CD4-positive, alpha-beta T cell (primary cell): ENCODE measurements around the gene LILRB1. TPM values are rescaled to one million over a fixed set of nuclear protein-coding genes. Genes with fewer than 3 reads are reported as not detected.
"Not testable (repeated sequence)": the region's sequence is repeated elsewhere in the genome, so short reads cannot be mapped to it uniquely, and the experiment has no call there.

ENCODE experiments used
- ATAC-seq: fragments of 200-7000 bp; cut with Tn5 transposase; one replicate; pipeline ENCODE4 v1.10.0; 2022; ENCODE audit warnings: mild to moderate bottlenecking; ENCODE audit not compliant: poor library complexity
- CTCF ChIA-PET: fragments of 350-600 bp; sonication (Branson Sonifier 250); formaldehyde crosslinking; loops from one replicate; lab custom pipeline; 2021; ENCODE audit warnings: antibody characterized with exemption, inconsistent platforms; lab: Charles Lee
- POLR2A ChIA-PET: fragments of 350-600 bp; sonication (Branson Sonifier 250); formaldehyde crosslinking; loops from one replicate; lab custom pipeline; 2021; ENCODE audit warnings: antibody characterized with exemption, inconsistent platforms; lab: Charles Lee
- DNase-seq, 14 experiments: peaks; one replicate each; pipeline ENCODE4 v3.0.0-alpha.2; 2013 to 2020; ENCODE audit warnings: mixed read lengths in 2 of 14
- H3K27ac ChIP-seq, 2 donors: one replicate each; pipeline versions ENCODE4 v1.5.1 to v1.7.0; 2013; ENCODE audit warnings: low read length in 2 of 2, low read depth in 1 of 2, mild to moderate bottlenecking in 1 of 2
- H3K27me3 ChIP-seq, 2 experiments: 1 replicate in 1 of 2; 2 replicates in 1 of 2; pipeline versions ENCODE4 v1.6.1 to v1.7.0; 2013; ENCODE audit warnings: low read length in 2 of 2, control low read depth in 1 of 2, mild to moderate bottlenecking in 1 of 2, moderate library complexity in 1 of 2; ENCODE audit not compliant: insufficient read depth in 2 of 2, control insufficient read depth in 1 of 2
- H3K36me3 ChIP-seq: one replicate; pipeline ENCODE4 v1.6.1; 2013; ENCODE audit warnings: low read length, control low read depth; ENCODE audit not compliant: insufficient read depth
- H3K4me1 ChIP-seq: one replicate; pipeline ENCODE4 v1.6.1; 2013; ENCODE audit warnings: low read length, control low read depth; ENCODE audit not compliant: insufficient read depth
- H3K4me3 ChIP-seq: one replicate; pipeline ENCODE4 v1.5.1; 2013; ENCODE audit warnings: mild to moderate bottlenecking, low read length, moderate library complexity
- H3K9me3 ChIP-seq, 2 experiments: 1 replicate in 1 of 2; 2 replicates in 1 of 2; pipeline versions ENCODE4 v1.6.1 to v1.7.0; 2013; ENCODE audit warnings: low read length in 2 of 2, mild to moderate bottlenecking in 2 of 2, control low read depth in 1 of 2, moderate library complexity in 1 of 2; ENCODE audit not compliant: control insufficient read depth in 1 of 2, insufficient read depth in 1 of 2
- H3K27ac Mint-ChIP-seq: one replicate; pipeline ENCODE4 v1.8.0; 2020; ENCODE audit warnings: mixed read lengths
- H3K27me3 Mint-ChIP-seq: one replicate; pipeline ENCODE4 v1.8.0; 2021; ENCODE audit warnings: mixed read lengths
- H3K36me3 Mint-ChIP-seq: one replicate; pipeline ENCODE4 v1.8.0; 2021; ENCODE audit warnings: low read depth, mixed read lengths
- H3K4me1 Mint-ChIP-seq: one replicate; pipeline ENCODE4 v1.8.0; 2021; ENCODE audit warnings: low read depth, mixed read lengths
- H3K4me3 Mint-ChIP-seq: one replicate; pipeline ENCODE4 v1.8.0; 2020; ENCODE audit warnings: mild to moderate bottlenecking, mixed read lengths
- H3K9me3 Mint-ChIP-seq: one replicate; pipeline ENCODE4 v1.8.0; 2020; ENCODE audit warnings: mixed read lengths
- intact Hi-C, 2 experiments: fragments of 100-400 bp; cut with DNase I in 1 of 2; cut with micrococcal nuclease in 1 of 2; formaldehyde crosslinking; loops; one replicate each; pipeline versions ENCODE4 v1.15.1 to v1.9.0; 2023 to 2025; cut with DNase I, micrococcal nuclease
- total RNA-seq, 174 experiments: library from RNA in 2 of 174; stranded (reverse) in 2 of 174; gene quantifications; one replicate each; pipeline ENCODE4 v1.2.3 and lab custom pipeline; 2021 to 2026
- TF ChIP-seq, protein P1 (sequence below): fragments of 200-600 bp; IDR thresholded peaks from one replicate; pipeline ENCODE4 v1.8.0; 2022; ENCODE audit warnings: antibody characterized with exemption, mild to moderate bottlenecking

Gene LILRB1
- total RNA-seq, 2 experiments from 2014 or later: 0.22 to 0.38 TPM

DNA sequence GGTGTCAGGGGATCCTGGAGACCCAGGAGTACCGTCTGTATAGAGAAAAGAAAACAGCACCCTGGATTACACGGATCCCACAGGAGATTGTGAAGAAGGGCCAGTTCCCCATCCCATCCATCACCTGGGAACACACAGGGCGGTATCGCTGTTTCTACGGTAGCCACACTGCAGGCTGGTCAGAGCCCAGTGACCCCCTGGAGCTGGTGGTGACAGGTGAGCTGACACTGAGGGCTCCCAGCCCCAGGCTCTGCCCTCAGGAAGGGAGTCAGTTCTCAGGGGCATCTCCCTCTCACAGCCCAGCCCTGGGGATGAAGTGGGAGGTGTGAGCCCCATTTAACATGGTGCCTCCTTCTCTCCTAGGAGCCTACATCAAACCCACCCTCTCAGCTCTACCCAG, 35.5 kb upstream of the LILRB1 start:
- H3K4me1 ChIP-seq: no peaks in the 10 kb centered on the region
- no peak overlapping the region for H3K4me3 Mint-ChIP-seq
- H3K4me3 ChIP-seq: no peak overlapping the region
- H3K9me3 ChIP-seq: peaks cover 5 to 7% of the 10 kb centered on the region in 2 experiments
- H3K27me3 ChIP-seq: peaks cover 8 to 16% of the 10 kb centered on the region in 2 experiments
- POLR2A ChIA-PET: no interaction called here
- no peaks in the 10 kb centered on the region for H3K4me1 Mint-ChIP-seq
- CTCF ChIA-PET: no interaction called here
- H3K27ac Mint-ChIP-seq: no peak overlapping the region
- H3K27me3 Mint-ChIP-seq: peaks cover 36% of the 10 kb centered on the region
- TF ChIP-seq, protein P1, sequence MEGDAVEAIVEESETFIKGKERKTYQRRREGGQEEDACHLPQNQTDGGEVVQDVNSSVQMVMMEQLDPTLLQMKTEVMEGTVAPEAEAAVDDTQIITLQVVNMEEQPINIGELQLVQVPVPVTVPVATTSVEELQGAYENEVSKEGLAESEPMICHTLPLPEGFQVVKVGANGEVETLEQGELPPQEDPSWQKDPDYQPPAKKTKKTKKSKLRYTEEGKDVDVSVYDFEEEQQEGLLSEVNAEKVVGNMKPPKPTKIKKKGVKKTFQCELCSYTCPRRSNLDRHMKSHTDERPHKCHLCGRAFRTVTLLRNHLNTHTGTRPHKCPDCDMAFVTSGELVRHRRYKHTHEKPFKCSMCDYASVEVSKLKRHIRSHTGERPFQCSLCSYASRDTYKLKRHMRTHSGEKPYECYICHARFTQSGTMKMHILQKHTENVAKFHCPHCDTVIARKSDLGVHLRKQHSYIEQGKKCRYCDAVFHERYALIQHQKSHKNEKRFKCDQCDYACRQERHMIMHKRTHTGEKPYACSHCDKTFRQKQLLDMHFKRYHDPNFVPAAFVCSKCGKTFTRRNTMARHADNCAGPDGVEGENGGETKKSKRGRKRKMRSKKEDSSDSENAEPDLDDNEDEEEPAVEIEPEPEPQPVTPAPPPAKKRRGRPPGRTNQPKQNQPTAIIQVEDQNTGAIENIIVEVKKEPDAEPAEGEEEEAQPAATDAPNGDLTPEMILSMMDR: no peak
- H3K36me3 ChIP-seq: no peaks in the 10 kb centered on the region
- no peak for DNase-seq
- intact Hi-C loops: no loop called here
- ATAC-seq: no peak
- no peaks in the 10 kb centered on the region for H3K36me3 Mint-ChIP-seq
- H3K27ac ChIP-seq: no peak overlapping the region
- H3K9me3 Mint-ChIP-seq: peaks cover 3% of the 10 kb centered on the region

DNA sequence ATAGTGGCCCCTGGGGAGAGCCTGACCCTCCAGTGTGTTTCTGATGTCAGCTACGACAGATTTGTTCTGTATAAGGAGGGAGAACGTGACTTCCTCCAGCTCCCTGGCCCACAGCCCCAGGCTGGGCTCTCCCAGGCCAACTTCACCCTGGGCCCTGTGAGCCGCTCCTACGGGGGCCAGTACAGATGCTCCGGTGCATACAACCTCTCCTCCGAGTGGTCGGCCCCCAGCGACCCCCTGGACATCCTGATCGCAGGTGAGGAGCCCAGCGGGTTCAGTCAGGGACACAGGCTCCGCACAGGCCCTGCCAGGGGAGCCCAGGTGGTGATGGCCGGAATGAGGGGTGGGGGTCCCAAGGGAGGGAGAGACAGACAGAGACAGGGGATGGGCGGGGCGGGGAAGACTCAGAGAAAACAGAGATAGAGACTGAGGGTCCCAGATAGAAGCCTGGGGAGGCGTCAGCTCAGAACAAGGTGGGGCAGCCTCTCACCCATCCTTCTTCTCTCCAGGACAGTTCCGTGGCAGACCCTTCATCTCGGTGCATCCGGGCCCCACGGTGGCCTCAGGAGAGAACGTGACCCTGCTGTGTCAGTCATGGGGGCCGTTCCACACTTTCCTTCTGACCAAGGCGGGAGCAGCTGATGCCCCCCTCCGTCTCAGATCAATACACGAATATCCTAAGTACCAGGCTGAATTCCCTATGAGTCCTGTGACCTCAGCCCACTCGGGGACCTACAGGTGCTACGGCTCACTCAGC, 34.4 kb upstream of the LILRB1 start:
- CTCF ChIA-PET, ATAC-seq: not testable (repeated sequence)
- peaks cover 44% of the 10 kb centered on the region for H3K27me3 Mint-ChIP-seq

DNA sequence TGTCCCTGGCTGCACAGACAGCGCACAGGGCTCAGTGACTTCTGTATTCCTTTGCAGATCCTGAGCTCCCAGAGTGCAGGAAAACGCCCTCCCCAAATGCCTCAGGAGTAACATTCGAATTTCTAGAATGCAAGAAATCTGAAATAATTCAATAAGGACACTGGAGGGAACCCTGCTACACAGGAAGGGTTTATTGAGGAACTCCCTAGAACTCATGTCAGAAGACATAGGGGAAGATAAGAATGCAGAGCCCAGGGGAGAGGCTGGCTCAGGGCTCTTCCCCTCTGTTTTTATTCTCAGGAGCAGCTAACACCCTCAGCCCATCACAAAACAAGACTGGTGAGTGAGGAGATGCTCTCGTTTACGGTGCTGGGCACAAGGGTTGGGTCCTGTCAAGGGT, 30.1 kb upstream of the LILRB1 start:
- peaks cover 44% of the 10 kb centered on the region for H3K27me3 Mint-ChIP-seq
- TF ChIP-seq, protein P1: no peak
- H3K36me3 Mint-ChIP-seq: no peaks in the 10 kb centered on the region

More for the DNA sequence above, 34.4 kb upstream of the LILRB1 start:
- POLR2A ChIA-PET, H3K27ac ChIP-seq, H3K4me3 Mint-ChIP-seq, intact Hi-C loops, H3K4me1 ChIP-seq, H3K9me3 ChIP-seq, H3K36me3 Mint-ChIP-seq, H3K9me3 Mint-ChIP-seq, H3K27ac Mint-ChIP-seq, H3K36me3 ChIP-seq, H3K4me1 Mint-ChIP-seq, H3K4me3 ChIP-seq, DNase-seq: not testable (repeated sequence)
- H3K27me3 ChIP-seq: peaks cover 8 to 16% of the 10 kb centered on the region in 2 experiments

More for the DNA sequence above, 30.1 kb upstream of the LILRB1 start:
- DNase-seq (no peak), ATAC-seq (no peak)
- Histone ChIP-seq H3K36me3 (no peaks in the 10 kb centered on the region), H3K4me3 (no peak overlapping the region), H3K27me3 (peaks cover 3 to 6% of the 10 kb centered on the region in 2 experiments), H3K27ac (no peak overlapping the region), H3K9me3 (peaks cover 0 to under 1% of the 10 kb centered on the region in 2 experiments), H3K4me1 (no peaks in the 10 kb centered on the region)
- intact Hi-C loops: no loop called here
- Mint-ChIP-seq H3K4me1 (no peaks in the 10 kb centered on the region), H3K4me3 (no peak overlapping the region), H3K9me3 (peaks cover 4% of the 10 kb centered on the region), H3K27ac (no peak overlapping the region)
- ChIA-PET POLR2A (no interaction called here), CTCF (no interaction called here)
